Measurements from ENCODE around the gene IL37.

Gene IL37, protein sequence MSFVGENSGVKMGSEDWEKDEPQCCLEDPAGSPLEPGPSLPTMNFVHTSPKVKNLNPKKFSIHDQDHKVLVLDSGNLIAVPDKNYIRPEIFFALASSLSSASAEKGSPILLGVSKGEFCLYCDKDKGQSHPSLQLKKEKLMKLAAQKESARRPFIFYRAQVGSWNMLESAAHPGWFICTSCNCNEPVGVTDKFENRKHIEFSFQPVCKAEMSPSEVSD

DNA sequence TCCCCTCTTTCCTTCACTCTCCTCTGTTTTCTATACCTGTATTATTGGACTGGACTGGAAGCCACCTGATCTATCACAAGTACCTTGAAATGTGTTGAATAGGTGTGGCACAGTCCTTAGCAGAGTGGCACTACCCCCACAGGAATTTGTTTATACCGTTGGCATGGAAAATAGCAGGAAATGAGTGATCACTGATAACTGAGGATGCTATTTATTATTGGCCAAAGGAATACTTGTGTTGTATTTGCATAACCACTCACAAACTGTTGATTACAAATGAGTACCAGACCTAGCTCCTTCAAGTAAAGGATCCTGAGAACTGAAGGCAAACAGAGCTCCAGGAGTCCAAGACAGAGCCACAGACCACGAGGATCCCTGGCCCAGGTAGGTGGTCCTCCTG, at the start of gene IL37:
Gene IL37 (plus strand): TSS at position 301 of the 400 bp plus-strand sequence. CDS start 1,848 bp downstream, outside the sequence.
- no peak for DNase-seq (ENCODE audit: low read depth, low spot score)

DNA sequence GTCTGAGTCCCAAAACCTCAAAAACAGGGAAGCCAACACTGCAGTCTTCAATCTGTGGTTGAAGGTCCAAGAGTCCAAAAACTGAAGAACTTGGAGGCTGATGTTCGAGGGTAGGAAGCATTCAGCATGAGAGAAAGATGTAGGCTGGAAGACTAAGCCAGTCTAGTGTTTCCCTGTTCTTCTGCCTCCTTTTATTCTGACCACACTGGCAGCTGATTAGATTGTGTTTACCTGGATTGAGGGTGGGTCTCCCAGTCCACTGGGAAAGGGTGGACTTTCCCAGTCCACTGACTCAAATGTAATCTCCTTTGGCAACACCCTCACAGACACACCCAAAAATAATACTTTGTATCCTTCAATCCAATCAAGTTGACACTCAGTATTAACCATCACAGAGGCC, 46.9 kb upstream of the IL37 start:
- DNase-seq (ENCODE audit: low read depth, low spot score) = no peak

DNA sequence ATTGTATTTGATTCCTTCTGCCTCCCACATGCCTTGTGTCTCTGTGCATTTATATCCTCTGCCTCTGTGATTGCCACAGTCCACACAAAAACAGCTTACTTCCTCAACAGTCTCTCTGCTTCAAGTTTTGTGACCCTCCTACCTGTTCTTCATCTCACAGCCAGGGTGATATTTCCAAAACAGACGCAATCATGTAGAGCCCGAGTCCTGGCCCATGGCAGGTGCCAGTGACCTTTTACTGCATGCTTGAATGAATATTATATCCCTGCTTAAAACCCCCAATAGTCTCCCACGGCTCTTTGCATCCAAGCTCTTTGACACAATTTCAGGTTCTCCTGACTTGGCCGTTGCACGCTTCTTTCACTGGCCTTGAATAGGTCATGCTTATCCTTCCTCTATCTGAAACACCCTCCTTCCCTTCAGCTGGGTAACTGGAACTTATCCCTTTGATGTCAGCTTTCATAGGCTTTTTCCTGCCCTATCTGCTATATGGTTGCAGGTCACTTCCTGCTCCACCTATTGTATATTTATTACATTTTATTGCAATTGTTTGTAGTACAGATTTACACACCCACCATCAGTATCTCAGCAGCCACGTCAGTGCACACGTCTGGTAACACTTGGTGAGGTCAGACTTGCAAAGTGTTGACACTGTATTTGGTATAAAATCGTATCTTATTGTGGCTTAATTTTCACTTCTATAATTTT, 44.7 kb upstream of the IL37 start:
- DNase-seq (ENCODE audit: low read depth, low spot score) = no peak

DNA sequence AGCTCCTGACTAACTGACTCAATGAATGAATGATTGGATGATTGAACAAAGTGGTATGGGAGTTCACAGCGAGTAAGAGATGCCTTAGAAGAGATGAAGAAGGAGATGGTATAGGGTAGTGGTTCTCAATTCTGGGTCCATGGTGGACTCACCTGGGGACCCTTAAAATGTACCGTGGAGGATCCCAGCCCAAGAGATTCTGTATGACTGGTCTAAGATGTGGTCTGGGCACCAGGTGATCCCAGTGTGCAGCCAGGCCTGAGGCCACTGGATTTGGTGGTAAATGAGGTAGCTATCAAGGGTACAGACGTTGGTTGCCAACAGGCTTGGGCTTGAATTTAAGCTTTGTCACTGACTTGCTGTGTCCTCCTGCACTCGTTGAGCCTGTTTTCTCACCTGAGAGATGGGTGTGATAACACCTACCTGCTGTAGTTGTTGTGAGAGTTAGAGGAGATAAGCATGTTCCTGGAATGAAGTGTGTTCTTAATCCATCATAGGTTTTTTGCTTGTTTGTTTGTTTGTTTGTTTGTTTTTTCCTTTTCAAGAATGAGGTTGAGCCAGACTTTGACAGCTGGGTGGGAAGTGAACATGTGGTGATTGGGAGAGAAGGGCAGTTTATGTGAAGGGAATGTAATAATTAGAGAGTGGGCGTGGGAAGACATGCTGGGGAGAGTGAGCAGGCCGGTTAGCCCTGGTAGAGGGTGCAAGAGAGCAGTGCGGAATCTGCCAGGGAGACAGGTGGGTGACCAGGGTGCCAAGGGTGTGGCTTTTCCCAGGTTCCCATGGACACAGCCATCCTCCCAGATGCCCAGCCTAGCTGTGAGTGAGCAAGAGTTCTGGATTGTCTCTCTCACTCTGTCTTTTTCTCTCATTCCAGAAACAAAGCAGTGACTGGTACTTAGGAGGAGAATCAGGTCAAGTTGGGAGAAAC, 43.0 kb upstream of the IL37 start:
- no peak for DNase-seq (ENCODE audit: low read depth, low spot score)

DNA sequence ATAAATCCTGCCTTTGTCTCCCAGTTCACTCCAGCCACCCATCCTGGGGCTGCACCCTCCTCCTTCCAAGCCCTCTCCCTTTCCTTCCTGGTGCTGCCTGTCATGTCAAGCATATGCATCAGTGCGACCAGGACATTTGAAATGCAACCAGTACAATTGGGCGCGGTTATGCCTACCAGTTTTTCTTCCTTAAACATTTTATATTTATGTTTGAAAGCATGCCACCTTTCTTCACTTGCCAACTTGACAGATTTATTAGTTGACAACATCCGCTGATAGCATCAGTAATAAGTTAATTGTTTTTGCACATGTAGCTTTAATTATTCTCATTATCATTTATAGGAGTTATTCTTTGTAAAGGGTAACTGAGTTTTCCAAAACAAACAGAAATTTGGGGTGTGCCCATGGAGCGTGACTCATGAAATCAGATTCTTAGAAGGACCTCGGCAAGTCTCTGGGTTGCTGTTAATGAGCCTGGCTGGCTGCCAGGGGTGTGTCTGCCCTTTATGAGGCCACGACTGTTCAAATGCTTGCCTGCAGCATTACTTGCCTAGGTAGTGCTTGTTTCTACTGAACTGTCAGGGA, 41.6 kb upstream of the IL37 start:
- DNase-seq (ENCODE audit: low read depth, low spot score) = peak; percentile 94

DNA sequence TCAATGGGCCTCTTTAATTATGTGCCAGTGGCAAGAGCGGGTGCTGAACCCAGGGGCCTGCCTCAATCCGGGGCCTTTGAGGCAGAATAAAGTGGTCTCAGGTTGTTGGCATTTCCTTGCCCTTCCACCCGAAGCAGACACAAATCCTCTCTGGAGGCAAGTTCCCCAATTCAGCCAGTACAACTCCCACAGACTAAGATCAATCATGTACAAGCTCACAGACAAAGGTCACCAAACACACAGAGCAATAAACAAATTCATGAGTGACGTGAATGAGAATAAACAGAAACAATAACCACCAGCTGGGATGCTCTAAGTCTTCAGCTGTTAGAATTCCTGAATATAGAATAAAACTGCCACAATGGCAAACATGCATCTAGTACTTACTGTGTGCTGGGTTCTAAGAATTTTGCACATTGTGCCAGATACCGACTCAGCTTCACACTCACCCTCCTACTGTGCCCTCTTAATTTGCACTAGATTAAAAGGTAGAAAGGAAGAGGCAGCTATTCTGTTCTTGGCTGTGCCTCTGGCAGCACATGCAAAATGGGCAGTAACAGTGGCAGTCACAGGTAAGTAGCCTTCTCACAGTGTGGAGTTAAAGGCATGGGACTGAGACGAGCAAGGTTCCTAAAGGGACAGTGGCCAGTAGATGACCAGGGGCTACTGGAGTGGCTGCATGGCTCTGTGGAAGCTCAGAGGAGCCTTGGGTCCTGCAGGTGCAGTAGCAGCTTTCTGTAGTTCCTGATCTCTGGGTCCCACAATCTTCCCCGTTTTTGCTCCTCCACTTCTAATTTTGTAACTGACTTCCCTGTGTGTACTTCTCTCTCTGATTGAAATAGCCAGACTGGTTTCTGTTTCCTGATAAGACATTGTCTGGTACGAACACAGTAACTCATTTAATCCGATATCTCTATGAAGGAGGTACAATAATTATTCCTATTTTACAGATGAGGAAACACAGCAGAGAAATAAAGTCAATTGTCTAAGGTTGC, 39.8 kb upstream of the IL37 start:
- no peak for DNase-seq (ENCODE audit: low read depth, low spot score)

DNA sequence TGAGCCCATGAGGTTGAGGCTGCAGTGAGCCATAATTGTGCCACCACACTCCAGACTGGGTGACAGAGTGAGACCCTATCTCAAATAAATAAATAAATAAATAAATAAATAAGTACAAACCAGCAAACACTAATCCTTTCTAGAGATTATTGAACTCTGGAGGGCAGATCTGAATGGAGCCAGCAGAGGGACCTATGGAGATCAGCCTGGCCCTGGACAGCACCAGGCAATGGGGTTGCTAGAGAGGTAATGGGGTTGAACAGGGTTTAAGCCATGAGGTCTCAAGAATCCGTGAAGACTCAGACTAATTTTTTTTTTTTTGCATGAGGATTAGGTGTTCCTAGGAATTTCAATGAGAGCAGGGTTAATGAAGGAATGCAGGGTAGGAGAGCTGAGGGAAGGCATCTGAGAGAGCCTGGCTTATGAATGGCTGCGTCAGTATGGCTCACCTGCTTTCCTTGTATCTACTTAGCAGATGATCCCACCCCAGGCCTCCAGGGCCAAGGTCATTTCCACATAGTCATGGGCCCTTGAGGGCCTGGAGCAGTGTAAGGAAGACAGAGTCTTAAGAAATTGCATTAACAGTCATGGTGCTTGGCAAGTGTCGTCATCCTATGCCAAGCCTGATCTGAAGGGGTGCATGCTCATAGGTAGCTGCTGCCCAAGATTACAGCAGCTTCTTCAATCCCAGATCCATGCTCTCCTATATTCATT, 34.6 kb upstream of the IL37 start:
- no peak for DNase-seq (ENCODE audit: low read depth, low spot score)

DNA sequence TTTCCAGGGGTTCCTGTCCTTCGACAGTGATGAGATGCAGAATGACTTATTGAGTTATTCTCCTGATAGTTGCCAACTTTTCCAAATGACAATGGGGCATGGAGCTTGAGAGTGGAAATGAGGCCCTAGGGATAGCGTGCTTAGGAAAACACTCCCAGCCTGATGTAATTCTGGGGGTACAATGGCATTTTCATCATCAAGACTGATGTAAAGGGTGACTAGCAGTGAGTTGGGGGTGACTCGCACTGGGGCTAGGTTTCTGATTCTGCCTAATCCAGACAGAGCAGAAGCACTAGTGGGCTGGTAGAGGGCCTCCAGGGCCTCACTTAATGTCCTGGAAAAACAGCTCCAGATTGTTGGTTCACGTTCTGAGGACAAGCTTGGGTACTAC, 34.0 kb upstream of the IL37 start:
- DNase-seq (ENCODE audit: low read depth, low spot score) = no peak

DNA sequence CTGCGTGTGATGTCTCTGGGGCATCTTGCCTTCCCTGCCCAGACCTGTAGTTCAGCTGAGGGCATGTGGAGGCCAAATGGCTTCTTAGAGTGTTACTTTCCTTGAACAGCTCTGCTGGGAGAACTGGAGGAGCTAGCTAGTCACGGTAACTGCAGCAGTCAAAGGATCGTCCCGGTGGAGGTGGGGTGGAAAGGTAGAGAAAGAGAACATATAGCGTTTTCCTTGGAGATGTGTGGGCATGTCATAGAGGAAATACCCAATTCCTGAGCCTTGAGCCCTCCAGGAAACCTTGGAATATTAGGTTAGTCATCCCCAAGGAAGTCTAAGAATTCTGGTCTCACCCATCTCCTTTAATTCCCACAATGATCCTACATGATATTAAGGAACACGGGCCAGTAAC, 33.5 kb upstream of the IL37 start:
- no peak for DNase-seq (ENCODE audit: low read depth, low spot score)

DNA sequence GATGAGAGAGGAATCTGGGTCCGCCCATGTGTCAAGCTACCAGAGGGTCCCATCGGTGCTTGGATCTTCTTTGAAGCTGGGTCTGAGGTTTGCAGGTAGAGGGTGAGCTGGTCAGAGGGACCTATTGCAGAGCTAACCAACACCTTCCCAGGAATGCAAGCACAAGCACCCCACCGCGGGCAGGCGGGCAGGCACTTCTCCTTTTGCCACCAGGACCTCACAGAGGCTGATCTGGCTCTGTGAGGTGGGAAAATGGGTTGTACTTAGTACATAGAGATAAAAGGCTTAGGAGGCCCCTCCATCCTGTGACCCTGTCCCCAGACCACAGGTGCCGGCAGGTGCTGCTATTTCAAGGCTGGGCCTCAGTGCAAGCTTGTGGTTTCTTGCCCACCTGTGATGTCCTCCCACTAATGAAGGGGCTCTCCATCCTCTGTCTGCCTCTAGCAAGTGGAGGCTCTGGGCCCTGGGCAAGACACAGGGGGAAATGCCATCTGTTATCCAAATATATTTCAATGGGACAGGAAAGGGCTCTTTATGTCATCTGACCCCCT, 31.4 kb upstream of the IL37 start:
- DNase-seq (ENCODE audit: low read depth, low spot score) = no peak

DNA sequence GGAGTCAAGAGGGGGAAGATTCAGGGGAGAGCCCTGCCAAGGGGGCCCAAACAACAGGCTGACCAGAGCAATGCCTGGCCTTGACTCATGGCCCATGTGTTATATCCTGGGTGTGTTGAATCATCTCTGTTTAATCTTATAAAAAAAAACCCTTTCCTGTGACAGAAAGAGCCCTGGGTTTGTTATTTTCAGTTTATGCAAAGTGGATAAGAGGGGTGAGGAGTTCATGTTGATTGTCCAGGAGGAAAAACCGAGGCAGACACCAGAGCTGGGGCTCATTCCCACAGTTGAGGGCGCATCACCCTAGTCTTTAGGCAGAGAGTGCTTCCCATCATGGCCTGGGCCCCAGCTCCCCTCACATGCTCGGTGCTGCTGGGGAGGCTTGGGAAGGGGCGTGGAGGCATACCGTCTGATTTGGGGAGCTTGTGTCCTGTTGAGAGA, 30.9 kb upstream of the IL37 start:
- DNase-seq (ENCODE audit: low read depth, low spot score) = peak; percentile 24

DNA sequence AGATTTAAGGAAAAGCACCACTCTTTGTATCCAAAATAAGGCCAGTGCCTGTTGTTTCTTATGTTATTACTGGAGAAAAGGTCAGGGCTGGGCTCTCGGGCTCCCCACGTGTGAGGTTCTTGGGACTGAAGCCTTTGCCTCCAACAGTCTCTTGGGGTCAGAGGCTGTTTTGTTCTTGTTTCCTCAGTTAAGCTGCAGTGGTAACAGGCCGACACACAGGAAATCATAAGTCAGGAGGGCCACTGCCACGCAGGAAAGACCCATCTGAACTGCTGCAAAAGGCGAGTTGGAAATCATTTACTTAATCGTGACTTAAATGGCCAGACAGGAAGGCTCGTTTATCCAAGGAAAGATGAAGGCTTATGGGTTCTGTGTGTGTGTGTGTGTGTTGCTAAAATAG, 30.3 kb upstream of the IL37 start:
- no peak for DNase-seq (ENCODE audit: low read depth, low spot score)

DNA sequence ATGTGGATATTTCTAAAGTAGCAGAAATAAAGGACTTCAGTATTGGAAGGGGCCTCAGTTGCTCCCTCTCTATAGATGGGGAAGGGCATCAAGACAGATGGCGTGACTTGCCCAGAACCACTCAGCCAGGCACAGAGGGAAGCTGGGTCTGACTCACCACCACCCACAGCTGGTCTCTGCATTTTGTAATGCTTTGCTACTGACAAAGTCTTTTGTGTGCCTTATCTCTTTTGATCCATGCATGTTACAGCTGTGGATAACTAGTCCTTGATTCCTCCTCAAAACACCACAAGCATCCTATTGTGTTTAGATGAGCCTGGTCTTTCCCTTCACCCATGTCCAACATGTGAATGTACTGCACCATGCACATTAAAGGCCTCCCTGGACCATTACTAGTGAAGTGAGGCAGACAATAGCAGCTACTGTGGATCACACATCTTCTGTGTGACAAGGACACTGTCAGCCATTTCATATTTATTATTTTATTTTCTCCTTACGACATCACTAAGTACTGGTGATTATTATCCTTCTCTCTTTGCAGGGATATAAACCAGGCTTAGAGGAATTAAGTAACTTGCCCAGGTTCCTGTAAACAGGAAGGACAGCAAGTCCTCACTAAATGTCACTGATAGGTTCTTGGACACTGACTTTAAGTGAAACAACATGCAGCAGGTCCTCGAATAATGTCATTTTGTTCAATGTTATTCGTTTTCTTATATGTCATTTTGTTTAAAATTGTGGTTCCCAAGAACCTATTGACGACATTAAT, 29.6 kb upstream of the IL37 start:
- peak; percentile 44 for DNase-seq (ENCODE audit: low read depth, low spot score)

DNA sequence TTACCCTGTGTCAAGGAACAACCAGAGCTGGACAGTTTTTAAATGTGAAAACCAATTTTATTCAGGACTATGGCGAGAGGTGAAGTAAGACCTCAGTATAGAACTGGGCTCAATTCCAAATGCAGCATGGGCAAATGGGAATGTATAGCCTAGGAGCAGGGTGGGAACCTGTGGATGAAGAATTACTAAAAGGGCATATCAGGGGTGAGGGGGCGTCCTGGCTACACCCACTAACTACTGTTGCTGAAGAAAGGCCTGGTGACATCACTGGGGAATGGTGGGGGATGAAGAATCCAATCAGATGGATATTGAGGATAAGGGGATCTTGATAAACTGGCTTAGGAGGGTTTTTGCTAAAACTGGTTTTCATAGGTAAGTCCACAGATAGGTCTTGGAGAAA, 27.3 kb upstream of the IL37 start:
- DNase-seq (ENCODE audit: low read depth, low spot score) = no peak

DNA sequence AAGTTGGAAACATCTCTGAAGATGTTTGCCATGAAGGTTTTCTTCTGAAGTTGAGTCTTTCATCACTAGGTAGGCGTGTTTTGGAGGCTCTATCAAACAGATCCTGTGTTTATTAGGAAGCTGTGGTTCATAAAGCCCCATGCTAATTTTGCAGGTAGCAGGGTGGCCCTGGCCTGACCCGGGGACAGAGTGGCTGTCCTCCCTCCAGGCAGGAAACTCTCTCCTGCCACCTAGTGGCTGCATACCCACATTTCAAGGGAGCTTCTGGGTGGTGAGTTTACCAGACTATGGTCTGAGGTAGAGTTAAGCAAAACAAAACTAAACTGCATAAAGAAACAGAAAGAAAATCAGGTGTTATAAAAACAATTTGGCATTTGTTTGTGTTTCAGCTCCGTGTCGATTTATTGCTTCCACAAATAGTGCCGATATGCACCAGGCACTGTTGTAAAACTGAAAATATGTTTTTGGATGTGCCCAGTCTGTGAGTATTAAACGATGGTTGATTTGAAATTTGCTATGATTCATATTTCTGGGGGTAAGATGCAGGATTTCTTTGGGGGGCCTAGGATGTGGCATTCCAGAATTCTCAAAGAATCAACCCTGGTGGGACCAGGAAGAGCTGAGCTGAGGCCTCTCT, 26.0 kb upstream of the IL37 start:
- DNase-seq (ENCODE audit: low read depth, low spot score) = no peak

DNA sequence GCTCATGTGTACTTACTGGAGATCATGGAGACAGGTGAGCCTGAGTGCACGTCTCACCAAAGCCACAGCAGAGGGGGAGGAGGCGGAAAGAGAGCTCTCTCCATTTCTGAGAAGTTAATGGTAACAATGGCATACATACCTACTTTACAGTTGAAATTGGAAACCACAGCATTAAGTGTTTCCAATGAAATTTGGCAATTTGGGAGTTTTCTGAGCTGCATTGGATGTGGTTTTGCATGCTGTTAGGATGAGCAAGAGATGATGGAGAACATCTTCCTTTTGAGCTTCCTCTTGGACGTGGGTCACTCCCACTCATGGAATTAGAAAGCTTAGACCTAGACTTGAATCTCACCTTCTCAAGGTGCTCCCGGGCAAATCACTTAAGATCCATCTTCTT, 25.5 kb upstream of the IL37 start:
- DNase-seq (ENCODE audit: low read depth, low spot score) = no peak

DNA sequence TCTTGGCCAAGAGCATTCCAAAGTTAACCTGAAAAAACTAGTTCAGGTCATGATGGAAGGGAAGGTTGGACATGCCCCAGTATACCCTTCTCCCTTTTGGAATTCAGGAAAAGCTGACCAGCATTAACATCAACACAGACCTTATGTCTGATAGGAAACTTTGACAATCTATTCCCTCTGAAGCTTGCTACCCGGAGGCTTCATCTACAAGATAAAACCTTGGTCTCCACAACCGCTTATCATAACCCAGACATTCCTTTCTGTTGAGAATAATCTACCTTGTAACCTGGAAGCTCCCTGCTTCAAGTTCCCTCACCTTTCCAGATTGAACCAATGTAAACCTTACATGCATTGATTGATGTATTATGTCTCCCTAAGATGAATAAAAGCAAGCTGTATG, 24.7 kb upstream of the IL37 start:
- no peak for DNase-seq (ENCODE audit: low read depth, low spot score)

DNA sequence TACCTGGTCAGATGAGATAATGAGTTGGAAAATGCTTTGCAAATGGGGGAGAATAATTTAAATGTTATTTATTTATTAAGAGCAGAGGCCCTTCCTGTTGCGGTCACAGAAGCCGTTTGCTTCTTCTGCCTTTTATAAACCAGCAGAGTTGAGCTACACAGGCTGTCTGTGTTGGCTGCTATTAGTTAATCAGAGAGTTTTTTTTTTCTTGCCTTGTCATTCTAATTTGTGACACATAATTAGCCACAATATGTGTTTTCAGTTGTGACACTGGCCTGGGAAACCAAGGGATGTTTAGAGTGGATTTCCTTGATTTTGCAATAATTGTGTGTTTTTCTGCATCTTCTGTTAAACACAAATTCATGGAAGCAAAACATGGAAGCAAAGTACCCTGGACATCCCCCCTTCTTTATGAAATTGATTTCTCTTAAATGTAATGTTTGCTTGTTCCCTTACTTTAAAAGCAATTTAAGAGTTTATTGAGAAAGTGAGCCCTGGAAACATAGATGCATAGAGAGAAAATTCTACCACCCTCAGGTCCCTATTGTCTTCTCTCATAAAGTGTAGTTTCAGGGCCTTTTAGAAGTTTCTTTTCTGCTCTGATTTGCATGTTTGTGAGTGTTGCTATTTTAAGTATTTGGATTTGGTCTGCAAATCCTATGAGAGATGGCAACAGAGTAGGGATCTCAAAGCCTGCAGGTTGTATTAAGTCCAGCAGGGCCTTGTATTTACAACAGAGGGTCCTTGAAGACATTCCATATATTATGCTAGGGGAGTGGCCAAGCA, 22.8 kb upstream of the IL37 start:
- no peak for DNase-seq (ENCODE audit: low read depth, low spot score)

Data from astrocyte of the hippocampus (primary cell).